NCI-H1436 (cell line): Measurements from ENCODE around the gene TMPRSS13.
A peak's percentile ranks its signal among the peaks of the same experiment; 100 is the strongest.

ENCODE experiments used
- DNase-seq: peaks from one replicate; lab custom pipeline; 2025; lab: John Stamatoyannopoulos, UW

The TMPRSS13 gene

DNA sequence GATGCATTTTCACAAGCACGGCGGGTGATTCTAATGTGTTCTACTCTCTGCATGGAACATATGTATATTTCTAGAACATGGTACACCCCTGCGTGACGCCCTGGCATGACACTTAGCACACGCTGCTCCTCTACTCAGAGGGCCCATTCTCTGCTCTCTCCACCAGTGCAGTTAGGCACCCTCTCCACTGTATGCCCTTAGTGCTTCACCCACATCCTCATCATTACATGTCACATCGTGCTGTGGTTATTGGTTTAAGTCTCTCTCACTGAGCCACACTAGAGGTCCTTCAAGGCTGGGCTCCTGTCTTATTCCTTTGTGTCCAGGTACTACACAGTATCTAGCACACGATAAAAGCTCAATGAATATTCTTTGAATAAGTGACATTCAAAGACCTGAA lies 16.7 kb downstream of the TMPRSS13 start:
- DNase-seq, result no peak

- DNase-seq, result no peak
Observed at GRCh38 chr11:117911694-117912093, 17.5 kb downstream of the TMPRSS13 start.

GRCh38 chr11:117910941-117911655 lies 18.1 kb downstream of the TMPRSS13 start:
- no peak for DNase-seq

- no peak for DNase-seq
Observed at GRCh38 chr11:117910525-117910924, 18.7 kb downstream of the TMPRSS13 start.

DNA sequence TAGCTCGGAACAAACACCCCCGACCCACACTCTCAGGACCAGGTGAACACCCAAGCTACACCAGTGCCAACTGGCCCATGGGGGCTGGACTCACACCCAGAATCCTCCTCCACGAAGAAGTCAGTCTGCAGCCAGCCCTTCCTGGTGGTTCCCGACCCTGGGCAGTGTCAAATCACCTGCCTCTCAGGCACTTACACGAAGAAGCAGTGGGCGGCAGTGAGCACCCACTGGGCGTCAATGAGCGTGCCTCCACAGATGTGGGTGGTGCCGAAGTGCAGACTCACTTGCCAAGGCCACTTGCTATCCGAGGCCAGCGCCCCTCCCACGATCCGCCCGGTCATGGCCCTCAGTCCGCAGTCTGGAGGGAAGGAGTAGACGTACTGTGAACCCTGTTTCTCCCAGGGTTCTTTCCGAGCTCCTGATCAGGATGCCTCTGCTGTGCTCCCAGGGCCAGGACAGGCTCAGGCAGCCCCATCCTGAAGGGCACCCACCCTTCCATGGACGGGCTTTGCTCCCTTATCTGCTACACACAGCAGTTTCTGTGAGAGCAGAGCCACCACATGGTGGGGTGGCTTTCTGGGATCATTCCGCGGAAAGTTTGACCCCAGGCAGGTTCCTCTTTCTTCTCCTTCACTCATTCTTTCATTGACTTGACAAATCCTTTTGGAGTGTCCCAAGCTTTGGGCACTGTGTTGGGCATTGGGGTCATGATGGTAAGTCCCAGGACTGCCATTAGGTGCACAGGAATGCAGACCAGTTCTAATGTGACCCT lies 19.4 kb downstream of the TMPRSS13 start:
- DNase-seq, result no peak

DNA sequence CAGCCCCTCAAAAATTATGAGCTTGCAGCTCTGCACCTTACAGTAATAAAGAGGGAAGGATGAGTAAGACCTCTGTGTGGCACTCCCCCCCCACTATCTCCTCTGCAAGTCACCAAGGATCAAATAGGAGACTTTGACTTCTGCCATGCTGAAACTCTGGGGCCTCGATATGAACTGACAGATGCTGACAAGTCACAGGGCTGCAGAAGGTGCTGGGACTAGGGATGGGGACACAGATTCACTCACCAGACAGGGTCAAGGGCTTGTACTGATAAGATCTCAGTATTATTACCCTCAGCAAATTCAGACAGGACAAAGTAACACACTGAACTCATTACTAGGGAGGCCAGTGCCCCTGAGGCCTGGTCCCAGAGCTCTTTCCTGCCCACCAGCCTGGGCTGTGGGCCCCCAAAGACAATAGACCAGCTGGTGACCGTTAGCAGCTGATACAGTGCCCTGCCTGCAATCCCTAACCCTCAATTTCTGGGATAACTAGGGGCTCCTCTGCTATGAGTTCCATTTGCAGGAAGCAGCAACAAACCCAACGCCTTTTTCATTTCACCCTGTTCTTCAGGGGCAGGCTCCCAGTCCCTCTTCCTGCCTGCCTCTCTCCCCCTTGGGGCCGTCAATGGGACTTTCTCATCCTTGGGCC lies 20.1 kb downstream of the TMPRSS13 start:
- DNase-seq, result no peak

- DNase-seq, result no peak
Observed at GRCh38 chr11:117908109-117908895, 20.9 kb downstream of the TMPRSS13 start.

GRCh38 chr11:117907276-117908108 lies 21.7 kb downstream of the TMPRSS13 start:
- DNase-seq, result peak; percentile 96

DNA sequence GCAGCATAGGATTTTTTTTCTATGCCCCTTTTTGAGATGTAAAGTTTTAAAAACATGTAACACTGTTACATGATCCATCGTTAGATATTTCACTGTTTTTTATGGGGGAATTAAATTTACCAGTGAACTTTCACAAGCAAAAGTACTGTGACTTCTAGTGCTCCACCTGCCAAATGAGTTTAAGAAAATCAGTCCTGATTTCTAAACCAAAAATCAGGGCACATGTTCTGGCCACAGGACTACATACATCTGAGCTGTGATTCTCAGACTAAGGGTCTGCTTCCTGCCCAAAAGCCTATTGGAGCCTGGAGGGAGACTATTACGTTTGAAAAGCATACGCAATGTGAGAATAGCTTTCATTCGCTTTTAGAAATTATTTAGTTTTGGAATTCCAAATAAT lies 22.5 kb downstream of the TMPRSS13 start:
- DNase-seq, result no peak

- no peak for DNase-seq
Observed at GRCh38 chr11:117906126-117906525, 23.1 kb downstream of the TMPRSS13 start.

- no peak for DNase-seq
Observed at GRCh38 chr11:117905524-117905923, 23.7 kb downstream of the TMPRSS13 start.

GRCh38 chr11:117903505-117904382 lies 25.5 kb downstream of the TMPRSS13 start:
- no peak for DNase-seq

- DNase-seq, result no peak
Observed at GRCh38 chr11:117902001-117902845, 27.0 kb downstream of the TMPRSS13 start.

DNA sequence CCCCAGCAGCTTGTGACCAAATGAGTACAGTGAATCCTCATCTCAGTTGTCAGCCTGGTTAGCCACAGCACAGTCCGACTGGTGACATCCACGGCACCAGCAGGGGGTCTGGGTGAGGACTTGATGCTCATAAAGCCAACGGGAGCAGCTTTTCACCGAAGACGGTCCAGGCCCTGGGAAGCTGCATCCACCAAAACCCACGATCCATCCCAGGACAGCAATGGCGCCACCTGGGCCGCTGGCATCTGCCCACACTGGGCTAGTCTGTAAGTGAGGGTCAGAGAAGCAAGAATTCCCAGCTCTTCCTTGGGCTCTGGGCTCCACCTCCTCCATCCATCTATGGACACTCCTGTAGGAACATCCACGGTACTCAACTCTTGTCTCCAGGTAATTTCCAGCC lies 27.6 kb downstream of the TMPRSS13 start:
- DNase-seq, result no peak

DNA sequence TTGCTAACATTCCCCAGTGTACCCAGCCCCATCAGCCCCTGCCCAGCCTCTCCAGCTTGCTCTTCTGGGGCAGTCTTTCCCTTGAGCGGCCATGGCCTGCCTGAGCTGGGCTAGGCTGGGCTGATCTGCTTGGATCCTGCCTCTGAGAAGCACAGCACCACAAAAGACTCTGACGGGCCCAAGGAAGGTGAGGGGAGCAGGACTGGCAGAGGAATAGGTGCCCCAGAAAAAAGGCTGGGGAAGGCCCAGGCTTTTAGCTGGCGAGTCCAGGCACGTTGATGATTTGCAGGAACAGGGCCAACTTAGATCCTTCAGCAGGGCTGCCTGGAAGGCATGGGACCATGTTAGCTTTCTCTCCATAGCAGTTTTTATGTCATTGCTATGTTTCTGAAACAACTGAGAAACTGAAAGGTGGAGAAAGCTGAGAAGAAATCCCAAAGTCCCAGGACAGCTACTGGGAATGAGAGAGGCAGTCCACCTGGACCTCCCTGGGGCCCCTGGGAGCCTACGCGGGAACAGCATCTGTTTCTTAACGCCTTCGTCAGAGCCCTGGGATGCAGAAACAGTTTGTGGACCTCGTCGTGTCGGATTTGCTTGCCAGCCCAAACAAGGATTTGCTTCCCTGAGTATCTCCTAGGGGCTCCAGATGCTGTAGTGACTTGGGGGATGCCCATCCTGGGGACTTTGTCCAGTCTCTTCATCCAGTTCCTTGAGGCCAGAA lies 28.3 kb downstream of the TMPRSS13 start:
- DNase-seq, result no peak

GRCh38 chr11:117900121-117900648 lies 29.0 kb downstream of the TMPRSS13 start:
- no peak for DNase-seq

- DNase-seq, result no peak
Observed at GRCh38 chr11:117898059-117898458, 31.1 kb downstream of the TMPRSS13 start.

- no peak for DNase-seq
Observed at GRCh38 chr11:117892651-117893050, 36.6 kb downstream of the TMPRSS13 start.
